OCI-LY1 (cell line): Measurements from ENCODE around the gene MMAB.

Source experiments
- EZH2 ChIP-seq: fragments of 200-600 bp; sonication (generic), shearing (Covaris generic); IDR thresholded peaks from 2 replicates; pipeline ENCODE4 v1.8.0; 2017; ENCODE audit warnings: borderline replicate concordance, mixed run types, mild to moderate bottlenecking, antibody characterized with exemption, low read length, moderate library complexity, mixed read lengths
- TF ChIP-seq, protein P1 (sequence below): fragments of 200-600 bp; sonication (generic), shearing (Covaris generic); IDR thresholded peaks from 2 replicates; pipeline ENCODE4 v1.5.1; 2017; ENCODE audit warnings: mild to moderate bottlenecking, antibody characterized with exemption, low read length, moderate library complexity, mixed read lengths

GRCh38 chr12:109547286-109547685 lies 26.0 kb downstream of the MMAB start:
- TF ChIP-seq, protein P1, sequence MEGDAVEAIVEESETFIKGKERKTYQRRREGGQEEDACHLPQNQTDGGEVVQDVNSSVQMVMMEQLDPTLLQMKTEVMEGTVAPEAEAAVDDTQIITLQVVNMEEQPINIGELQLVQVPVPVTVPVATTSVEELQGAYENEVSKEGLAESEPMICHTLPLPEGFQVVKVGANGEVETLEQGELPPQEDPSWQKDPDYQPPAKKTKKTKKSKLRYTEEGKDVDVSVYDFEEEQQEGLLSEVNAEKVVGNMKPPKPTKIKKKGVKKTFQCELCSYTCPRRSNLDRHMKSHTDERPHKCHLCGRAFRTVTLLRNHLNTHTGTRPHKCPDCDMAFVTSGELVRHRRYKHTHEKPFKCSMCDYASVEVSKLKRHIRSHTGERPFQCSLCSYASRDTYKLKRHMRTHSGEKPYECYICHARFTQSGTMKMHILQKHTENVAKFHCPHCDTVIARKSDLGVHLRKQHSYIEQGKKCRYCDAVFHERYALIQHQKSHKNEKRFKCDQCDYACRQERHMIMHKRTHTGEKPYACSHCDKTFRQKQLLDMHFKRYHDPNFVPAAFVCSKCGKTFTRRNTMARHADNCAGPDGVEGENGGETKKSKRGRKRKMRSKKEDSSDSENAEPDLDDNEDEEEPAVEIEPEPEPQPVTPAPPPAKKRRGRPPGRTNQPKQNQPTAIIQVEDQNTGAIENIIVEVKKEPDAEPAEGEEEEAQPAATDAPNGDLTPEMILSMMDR = no peak
- TF ChIP-seq EZH2 = no peak
